Astrocyte of the spinal cord (primary cell): ENCODE measurements around the gene ATP6AP1.
A peak's percentile ranks its signal among the peaks of the same experiment; 100 is the strongest.

Experiments
- DNase-seq: peaks from one replicate; pipeline ENCODE4 v3.0.0; 2011; ENCODE audit warnings: low read depth, low spot score
- H3K4me3 ChIP-seq: 2 replicates; pipeline ENCODE4 v1.5.1; 2011; ENCODE audit warnings: low read depth, mild to moderate bottlenecking, low read length, moderate library complexity
- CTCF ChIP-seq: IDR thresholded peaks from 2 replicates; pipeline ENCODE4 v1.5.1; 2012; ENCODE audit warnings: low read depth, mild to moderate bottlenecking, low read length, inconsistent platforms
- in situ Hi-C: cut with HindIII; loops from 2 replicates; pipeline ENCODE4 v1.10.0; 2017; ENCODE audit warnings: low sequenced_read_pairs

Gene ATP6AP1

DNA sequence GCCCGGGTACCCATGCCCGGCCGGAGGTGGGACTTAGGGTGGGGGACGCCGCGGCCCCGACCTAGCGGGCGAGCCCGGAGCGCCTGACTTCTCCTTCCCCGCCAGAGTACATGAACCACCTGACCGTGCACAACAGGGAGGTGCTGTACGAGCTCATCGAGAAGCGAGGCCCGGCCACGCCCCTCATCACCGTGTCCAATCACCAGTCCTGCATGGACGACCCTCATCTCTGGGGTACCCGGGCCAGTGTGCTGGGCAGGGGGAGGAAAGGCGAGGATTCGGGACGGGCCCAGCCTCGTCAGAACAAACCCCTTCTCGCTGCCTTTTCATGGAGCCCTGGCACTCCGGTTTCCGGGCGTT, 16.5 kb upstream of the ATP6AP1 start:
- TF ChIP-seq CTCF: no peak
- in situ Hi-C loops: no loop called here
- DNase-seq: peak; percentile 48
- peak overlapping the region; percentile 48 for H3K4me3 ChIP-seq

DNA sequence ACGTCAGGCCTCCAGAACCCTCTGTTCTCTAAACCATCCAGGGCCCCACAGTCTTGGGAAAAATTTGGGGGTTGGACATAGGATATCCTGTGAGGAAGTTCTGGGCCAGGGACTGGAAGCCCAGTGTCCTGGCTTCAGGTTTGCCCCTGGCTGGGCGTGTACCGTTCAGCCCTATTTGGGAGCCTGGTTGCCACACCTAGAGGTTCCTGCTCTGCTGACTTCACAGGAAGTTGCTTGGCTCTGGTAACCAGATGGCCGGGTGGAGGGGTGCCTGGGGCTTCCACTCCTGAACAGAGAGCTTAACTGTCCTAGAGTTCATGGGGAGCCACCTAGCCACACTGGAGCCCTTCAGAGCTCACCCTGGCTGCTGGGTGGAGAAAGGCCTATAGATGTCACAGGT, 16.0 kb upstream of the ATP6AP1 start:
- no peak for DNase-seq
- in situ Hi-C loops: no loop called here
- H3K4me3 ChIP-seq: peak overlapping the region; percentile 48
- no peak for TF ChIP-seq CTCF

DNA sequence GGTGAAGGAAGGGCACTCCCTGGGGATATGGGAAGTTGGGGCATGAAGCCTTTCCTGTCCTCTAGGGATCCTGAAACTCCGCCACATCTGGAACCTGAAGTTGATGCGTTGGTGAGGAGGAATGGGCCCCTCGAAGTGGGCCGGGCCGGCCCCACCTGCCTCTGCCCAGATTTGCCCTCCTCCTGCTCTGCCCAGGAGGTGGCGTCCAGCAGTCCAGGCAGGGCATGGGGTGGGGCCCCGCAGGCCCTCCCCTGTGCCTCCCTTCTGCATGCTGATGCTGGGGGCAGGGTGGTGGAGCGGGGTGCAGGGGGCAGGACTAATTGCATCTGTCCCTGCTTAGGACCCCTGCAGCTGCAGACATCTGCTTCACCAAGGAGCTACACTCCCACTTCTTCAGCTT, 15.3 kb upstream of the ATP6AP1 start:
- no peak for DNase-seq
- H3K4me3 ChIP-seq: no peak overlapping the region
- no peak for TF ChIP-seq CTCF
- in situ Hi-C loops: no loop called here

DNA sequence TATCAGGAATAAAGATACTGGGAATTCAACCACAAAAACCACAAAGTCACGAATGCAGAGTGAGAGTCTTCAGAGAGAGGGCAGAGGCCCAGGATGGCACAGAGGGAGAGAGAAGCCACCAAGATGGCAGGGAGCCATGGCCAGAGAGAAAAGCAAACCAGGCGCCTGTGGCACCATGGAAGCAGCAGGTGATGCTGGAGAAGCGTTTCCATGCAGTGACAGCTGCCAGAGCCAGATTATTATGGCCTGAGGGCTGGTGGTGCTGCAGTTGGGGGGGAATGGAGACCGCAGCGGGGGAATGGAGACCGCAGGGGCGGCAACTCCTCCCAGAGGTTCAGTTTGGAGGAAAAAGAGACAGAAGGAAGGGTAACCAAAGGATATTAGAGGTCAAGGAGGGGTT, 11.3 kb upstream of the ATP6AP1 start:
- in situ Hi-C loops: no loop called here
- no peak for DNase-seq
- no peak for TF ChIP-seq CTCF
- no peak overlapping the region for H3K4me3 ChIP-seq

- H3K4me3 ChIP-seq: no peak overlapping the region
- no peak for DNase-seq
- in situ Hi-C loops: no loop called here
- TF ChIP-seq CTCF: no peak
Measured at GRCh38 chrX:154419189-154419588, 9.3 kb upstream of the ATP6AP1 start.

- TF ChIP-seq CTCF: no peak
- in situ Hi-C loops: no loop called here
- no peak for DNase-seq
- no peak overlapping the region for H3K4me3 ChIP-seq
Measured at GRCh38 chrX:154419688-154420401, 8.6 kb upstream of the ATP6AP1 start.

GRCh38 chrX:154420402-154420756, 8.1 kb upstream of the ATP6AP1 start:
- no peak for DNase-seq
- H3K4me3 ChIP-seq: no peak overlapping the region
- no peak for TF ChIP-seq CTCF
- in situ Hi-C loops: no loop called here
